GM19240 (cell line): ENCODE results near the gene ALPK1.
"Not testable (repeated sequence)": the region's sequence is repeated elsewhere in the genome, so short reads cannot be mapped to it uniquely, and the experiment has no call there.

ENCODE experiments used
- DNase-seq: peaks from one replicate; pipeline ENCODE4 v3.0.0; 2011; ENCODE audit warnings: low spot score; ENCODE audit not compliant: insufficient read length

ALPK1 gene

DNA sequence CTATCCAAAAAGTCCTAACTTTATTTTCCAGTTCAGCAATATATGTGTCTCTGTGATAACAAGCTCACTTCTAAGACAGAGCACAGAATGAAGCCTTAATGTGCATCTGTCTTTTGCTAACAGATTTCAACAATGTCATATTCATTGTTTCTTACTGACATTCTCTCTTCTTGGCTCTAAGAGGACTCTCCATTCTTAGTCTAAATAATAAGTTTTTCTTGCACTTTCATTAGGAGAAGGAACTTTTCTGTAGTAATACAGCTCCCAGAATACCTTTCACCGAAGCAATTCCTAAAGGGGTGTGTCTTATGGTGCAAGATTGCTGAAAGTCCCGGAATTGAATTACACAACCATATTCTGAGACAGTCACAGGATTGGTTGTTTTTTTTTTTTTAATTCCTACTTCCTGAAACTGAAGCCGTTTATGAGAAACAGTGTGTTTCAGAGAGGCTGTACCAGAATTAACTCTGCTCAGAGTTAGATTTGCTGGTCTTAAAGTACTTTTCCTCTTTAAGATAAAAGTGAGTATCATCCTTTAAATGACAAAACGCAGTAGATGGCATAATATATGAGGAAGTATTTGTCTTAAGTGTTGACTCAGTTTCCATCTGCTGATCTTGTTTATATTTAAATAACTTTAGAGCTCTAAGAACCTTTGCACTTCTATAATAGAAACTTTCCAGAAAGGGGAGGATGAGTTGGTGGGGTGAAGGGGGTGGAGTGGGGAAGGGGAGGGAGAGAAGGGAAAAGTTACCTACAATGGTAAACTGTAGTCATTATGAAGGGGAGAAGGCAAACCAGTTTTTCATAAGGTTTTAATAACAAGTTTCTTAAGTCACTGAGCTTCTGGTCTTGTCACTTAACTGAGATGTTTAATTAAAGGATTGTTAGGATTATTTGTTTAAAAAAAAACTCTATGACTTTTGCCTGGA, at the start of gene ALPK1:
Gene ALPK1, plus strand, starts transcription at position 421 of the 932 bp plus-strand sequence.
- DNase-seq = no peak

DNA sequence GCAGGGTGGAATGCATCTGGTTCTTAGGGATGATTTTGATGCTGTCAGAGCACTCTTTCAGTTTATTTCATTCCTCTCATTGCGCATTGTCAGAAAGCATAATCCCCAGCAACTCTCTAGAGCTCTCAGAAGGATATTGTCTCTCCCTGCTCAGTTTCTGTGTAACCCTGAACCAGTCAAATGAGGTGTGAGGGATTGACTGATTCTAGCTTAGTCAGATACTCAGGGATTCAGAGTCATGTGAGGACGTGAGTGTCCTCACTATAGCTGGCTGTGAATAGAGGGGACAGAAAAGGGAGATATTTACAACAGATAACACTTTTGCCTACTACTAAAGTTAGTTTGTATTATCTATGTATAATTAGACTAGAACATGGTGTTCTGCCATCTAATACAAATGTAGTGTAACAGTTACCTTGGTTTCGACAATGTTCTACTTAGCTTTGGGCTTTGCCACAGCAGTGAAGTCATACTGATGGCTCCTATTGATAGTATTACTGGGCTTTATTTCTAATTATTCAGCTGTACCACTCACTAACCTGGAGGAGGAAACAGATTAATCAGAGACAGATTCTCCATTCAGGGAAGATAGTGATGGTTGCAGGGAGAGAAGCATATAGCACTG, 46.0 kb upstream of the ALPK1 start:
- no peak for DNase-seq

DNA sequence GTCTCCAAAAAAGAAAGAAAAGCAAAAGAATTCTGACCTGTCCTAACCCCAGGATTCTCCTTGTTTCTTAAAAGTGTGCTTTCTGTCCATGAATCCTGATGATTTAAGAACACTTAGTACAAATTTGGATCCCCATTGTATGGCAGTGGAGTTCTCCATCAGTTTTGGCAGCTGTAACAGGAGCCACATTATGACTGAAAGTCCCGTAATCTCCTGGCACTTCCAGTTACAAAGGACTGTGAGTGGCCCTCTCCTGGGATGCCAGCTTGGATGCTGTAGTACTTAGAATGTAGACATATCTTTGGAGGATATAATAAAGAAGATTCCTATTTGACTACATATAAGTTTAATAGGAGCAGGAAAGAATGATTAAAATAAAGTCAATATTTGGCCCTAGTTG, 44.9 kb upstream of the ALPK1 start:
- DNase-seq = no peak

DNA sequence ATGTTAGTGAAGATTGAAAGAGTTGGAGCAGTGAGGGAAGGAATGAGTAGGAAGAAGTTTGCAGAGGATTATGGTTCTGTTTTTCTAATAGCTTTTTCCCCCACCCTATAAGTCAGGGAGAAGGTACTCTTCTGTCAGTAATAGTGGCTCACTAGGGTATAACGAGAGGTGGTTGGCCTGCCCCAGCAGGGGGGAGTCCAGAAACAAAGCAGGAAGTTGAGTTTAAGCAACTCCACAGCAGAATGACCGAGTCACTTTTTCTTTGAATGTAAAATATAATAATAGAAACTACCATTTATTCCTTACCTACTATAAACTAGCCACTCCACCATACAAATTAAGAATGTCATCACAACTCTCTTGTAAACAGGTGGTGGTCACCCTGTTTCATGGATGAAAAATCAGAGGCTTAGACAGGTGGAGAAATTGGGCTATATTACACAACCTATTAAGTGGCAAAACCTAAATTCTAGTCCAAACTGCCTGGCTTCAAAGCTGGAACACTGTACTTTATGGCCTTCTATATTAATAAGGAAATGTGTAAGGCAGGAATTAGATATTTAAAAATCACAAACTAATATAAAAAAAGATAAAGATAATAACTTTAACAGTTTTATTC, 43.7 kb upstream of the ALPK1 start:
- DNase-seq = no peak

DNA sequence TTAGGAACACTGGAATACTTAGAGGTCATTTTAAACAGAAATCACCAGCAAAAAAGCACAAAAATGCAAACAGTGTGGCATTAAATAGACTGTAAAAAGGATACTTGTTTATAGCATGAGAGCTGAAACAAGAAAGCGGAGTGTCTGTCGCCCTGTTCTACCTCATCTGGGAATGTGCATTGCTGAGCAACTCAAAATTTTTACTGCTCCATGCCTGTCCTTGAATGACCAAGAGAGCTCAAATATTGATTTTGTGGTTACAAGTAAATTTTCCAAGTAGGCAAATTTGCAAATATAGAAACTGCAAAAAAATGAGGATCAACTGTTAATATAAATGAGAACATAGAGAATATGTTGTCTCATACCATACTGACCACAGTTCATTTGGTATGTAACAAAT, 40.1 kb upstream of the ALPK1 start:
- no peak for DNase-seq

DNA sequence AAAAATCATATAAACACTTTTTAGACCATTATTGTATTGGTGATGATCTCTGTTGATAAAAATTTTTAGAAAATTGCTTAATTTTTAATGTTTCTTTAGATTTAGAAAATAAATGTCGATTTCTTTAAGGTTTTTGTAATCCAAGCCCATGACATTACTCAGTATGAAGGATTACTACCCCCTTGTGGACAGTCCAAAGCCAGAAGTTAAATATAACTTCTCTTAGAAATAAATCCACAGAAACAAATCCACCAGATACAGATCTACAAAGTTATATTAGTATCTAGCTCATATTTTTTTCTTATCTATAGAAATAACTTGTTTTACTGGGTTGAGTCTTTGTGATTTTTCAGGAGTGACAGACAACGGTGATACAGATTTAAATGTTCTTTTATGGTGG, 30.3 kb upstream of the ALPK1 start:
- DNase-seq = no peak

DNA sequence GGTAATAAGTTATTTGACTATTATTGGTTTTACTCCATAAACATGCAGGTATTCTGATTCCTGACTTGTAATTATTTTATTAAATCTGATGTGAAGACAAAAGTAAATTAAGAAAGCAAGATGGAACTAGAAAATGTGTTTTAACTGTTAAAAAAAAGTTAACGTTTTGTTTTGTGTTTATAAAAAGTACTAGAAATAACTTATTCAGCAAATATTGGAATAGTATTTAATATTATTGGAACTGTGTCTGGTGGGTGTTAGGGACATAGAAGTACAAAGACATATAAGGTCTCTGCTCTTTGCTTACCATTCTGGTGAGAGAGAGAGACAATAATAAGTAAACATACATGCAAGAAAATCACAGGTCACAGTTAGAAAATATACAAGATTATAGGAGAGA, 27.1 kb upstream of the ALPK1 start:
- no peak for DNase-seq

DNA sequence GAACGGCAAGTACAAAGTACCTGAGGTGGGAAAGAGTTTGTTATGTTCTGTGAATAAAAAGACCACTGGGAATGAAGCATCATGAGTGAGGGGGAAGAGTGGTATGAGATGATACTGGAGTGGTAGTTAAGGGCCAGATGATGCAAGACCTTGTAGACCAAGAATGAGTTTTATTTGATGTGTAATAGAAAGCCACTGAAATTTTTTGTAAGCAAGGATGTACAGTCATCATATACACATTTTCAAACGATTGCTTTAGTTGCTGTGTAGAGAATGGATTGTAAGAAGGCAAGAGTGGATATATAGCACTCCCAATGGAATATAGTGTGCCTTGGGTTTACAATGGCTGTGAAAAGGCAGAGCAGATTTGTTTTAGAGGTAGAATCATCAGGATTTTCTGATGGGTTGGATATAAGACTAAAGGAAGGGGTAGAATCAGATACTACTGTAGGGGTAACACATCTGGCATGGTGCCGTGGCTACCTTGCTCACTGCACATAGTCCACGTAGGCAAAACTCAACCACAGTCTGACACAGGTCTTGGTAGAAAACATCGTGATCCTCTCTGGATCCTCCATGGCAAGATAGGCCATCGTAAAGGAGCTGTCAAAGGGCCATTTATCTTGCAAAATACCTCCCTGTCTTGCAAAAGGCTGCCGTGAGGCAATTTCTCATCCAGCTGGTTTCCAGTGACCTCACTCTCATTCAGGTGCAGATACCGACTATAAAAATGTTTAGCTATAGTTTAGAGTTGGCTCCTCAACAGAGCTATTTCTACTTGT, 26.3 kb upstream of the ALPK1 start:
- no peak for DNase-seq

DNA sequence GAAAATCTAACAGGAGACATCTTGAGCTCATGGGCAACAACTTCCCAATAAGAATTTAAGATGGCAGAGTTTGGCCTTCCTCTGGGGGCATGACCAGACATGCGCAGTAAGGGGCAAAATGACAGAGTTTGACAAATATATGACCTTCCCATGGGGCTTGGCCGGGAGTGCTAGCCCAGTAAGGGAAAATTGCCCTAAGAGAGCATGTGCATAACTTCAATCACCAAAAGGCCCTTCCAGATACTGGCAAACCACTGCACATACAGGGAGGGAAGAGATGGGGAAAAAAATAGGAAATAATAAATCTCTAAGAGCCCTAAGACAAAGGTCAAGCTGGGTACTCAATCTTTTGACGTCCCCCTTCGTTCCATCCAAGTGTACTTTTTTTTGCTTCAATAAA, 24.9 kb upstream of the ALPK1 start:
- no peak for DNase-seq

DNA sequence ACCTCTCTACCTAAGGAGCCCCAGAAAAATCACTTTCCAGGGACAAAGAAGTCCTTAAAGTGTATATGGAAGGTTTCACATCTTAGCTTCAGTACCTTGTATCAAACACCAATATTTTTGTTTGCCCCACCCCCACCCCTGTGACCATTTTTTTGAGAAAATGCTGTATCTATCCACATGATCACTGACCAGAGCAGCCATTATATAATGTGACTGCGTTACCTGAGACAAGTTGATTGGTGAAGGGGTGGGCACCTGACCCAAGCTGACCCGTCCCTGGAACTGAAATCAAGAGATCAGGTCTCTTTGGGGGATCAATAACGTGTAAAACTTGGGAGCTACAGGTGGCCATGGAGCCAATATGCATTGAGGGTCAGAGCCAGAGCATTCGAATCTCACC, 22.2 kb upstream of the ALPK1 start:
- no peak for DNase-seq

DNA sequence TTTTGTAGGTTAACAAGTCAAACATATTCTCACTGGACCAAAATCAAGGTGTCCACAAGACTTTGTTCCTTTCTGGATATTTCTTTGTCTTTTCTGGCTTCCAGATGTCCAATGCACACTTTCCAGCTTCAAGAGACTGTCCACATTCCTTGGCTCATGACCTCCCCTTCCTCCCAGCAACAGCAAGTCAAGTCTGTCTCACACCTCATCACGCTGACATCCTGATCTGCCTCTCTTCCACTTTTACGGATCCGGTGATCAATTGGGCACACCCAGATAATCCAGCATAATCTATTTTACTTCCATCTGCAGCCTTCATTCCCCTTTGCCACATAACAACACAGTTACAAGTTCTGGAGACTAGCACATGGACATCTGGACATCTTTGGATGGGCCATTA, 21.1 kb upstream of the ALPK1 start:
- DNase-seq = no peak

DNA sequence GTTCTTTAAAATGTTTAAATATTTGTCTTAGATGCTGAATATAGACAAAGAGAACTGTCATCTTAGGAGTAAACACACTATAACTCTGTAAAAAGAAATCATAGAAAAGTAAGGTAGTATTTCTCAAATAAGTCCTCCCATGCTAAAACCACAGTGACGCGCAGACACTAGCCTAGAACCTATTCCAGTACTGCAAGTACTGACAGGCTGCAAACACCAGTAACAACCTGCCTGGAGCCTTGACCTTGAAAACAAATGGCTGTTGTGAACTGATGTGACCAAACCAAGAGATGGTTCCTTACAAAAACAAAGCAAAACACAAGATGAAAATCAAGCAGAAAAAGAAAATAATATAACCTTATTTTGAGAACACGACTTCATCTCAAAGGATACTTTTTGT, 19.9 kb upstream of the ALPK1 start:
- no peak for DNase-seq

DNA sequence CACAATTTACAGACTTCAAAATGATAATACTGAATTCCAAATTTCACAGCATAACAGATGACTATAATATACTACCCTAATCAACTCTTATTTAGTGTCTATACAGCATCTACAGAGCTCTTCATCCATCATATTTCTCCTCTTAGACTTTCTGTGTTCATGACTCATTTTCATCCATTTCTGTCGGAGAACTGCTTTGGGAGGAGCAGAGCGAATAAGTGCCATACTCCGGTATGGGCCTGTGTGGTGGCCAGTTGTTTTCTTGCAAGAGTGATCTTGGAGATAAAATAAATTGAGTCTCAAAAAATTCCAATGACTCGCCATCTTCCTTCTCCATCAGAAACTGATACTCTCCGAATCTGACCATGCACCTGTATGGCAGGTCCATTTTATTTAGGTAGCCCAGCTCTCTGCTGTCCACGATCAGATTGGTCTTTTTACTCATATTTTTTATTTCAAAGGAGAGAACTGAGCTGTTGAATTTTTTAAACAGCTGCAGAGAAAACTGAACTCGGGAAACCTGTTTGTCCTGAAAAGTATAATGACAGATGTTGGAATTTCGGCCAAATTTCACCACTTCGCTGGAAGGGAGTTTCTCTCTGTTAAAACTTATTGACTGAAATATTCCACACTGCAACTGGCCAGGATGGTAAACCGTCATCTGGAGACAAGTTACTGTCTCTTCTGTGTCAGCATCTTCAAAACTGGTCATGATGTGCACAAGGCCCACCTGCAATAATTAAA, 19.3 kb upstream of the ALPK1 start:
- DNase-seq = no peak

DNA sequence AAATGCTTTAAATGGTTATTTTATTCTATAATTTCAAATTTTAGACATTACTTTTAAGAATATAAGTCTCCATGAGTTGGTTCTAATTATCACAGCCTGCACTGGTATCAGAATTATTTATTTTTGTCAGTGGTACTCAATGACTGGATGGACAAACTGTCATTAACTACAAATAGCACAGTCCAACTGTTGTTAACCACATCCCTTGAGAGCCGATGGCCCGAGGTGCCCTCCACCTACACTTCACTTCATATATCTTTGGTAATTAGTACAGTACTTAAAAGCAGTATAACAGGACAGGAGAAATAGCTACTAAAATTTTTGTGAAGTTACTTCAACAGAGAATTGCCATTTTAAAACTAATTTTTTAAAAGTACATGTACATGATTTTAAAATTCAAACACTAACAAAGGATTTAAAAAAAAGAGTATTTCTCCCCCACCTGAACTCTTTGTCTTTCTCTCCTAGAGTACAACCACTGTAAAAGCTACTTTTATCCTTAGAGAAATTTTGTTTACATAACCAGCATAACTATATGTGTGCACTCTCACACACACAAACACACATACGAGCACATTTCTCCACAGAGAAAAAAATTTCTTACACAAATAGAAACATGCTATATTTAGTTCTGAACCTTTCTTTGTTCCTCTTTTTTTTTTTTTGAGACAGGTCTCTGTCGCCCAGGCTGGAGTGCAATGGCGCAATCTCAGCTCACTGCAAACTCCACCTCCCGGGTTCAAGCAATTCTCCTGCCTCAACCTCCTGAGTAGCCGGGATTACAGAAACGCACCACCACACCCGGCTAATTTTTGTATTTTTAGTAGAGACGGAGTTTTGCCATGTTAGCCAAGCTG, 17.9 kb upstream of the ALPK1 start:
- DNase-seq = no peak

DNA sequence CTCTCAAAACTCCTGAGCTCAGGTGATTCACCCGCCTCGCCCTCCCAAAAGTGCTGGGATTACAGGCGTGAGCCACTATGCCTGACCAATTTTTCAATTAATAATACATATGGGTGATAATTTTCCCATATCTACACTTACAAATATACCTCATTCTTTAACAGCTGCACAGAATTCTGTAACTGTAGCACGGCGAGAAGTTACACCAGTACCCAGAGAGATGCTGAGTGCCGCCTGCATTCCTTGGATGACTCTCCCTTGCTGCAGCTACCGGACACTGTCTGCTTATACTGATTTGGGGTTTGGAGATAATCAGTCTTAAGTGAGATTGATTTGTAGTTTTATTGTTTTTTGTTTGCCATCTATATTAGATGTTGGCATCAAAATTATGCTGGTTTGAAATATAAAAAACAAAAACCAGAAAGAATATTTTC, 17.3 kb upstream of the ALPK1 start:
- DNase-seq = no peak

DNA sequence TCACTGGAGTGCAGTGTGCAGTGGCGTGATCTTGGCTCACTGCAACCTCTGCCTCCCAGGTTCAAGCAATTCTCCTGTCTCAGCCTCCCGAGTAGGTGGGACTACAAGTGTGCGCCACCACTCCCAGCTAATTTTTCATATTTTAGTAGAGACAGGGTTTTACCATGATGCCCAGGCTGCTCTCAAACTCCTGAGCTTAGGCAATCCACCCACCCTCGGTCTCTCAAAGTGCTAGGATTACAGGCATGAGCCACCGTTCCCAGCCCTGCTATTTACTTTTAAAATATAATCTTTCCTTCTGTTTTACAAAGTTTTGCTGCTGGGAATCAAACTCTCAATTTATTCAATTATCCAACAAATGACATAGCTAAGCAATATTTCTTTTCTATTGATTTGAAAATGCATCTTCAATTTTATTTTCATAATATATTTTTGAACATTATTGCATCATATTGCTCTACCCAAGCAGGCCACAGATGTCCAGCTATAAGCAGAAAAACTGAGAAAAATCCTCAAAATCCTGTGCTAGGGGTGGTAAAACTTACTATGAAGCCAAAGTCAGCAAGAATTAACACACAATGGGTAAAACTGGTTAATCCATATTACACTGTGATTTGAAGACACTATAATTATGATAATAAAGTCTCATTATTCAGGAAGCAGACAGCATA, 16.6 kb upstream of the ALPK1 start:
- no peak for DNase-seq

DNA sequence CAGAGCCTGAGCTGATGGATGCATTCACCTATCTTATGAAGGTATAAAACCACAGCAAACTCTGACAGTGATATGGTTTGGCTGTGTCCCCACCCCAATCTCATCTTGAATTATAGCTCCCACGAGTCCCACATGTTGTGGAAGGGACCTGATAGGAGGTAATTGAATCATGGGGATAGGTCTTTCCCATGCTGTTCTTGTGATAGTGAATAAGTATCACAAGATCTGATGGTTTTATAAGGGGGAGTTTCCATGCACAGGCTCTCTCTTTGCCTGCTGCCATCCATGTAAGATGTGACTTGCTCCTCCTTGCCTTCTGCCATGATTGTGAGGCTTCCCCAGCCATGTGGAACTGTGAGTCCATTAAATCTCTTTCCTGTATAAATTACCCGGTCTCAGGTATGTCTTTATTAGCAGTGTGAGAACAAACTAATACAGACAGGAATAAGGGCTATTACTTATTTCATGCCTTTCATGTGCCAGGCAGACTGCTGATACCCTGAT, 15.2 kb upstream of the ALPK1 start:
- not testable (repeated sequence) for DNase-seq

DNA sequence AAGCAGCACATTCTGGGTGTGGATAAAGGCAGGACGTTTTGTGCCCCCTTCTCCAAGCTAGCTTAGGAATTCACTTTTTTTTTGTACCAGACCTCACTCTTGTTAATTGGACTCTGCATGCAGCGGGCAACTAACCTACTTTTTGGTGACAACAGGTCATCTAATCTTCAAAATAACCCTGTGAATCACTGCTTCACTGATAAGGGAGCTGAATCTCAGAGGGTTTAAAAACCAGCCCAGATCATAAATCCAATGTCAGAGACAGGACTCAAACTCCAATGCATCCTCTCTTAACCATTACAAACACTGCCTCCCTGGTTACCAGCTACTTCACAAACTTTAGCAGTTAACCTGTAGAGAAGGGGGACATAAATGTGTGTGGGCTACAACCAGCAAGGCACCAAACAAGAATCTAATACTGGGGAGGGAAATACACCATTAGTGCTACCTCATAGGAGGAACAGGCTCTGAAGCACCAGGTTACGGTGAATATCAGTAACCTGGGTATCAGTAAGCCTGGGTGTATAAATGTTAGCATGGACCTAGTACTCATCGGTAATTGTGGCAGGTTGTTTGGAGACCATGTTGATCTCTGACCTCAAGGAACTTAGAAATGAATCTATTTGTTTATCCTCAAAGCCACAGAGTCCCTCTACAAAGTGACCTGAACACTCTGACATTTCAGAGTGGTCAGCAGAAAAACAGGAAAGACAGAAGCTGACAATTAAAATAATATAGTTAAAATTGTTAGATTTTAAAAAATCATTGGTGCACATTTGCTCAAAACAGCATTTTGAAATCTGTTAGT, 14.1 kb upstream of the ALPK1 start:
- DNase-seq = no peak
